ENCODE measurements around the gene COL4A2.

DNA sequence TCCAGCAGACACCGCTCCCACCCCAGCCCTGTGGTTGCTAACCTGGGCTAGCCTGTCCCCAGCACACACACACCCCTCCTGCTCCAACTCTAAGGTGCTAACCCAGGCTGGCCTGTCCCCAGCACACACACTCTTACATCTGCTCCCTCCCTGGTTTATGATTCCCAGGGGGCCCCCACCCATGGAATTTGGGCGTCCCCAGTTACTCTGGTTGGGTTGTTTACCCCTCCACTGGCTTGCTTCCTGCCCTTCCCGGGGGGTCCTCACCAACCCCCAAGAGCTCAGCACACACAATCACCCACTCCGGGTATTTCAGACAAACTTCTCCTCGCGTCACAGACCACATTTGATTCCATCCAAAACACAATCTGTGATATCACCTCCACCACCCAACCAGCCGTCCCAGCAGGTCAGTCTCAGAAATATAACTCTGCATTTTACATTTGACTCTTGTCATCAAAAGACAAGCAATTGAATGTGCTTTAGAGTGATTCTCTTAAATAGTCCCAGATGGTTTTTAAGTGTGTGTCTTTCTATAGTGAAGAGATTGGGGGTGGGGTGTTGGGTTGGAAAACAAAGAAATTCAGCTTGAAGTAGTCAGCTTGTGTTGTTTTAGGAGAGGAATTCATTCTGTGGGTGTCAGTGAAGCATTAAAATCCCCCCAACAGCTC, 20.1 kb downstream of the COL4A2 start:
- no peak for TF ChIP-seq POLR2A (IDR thresholded peaks at IDR 0.05; ENCODE audit: low read depth)
- no peak for TF ChIP-seq EP300 (IDR thresholded peaks at IDR 0.05)
- TF ChIP-seq, protein P1, sequence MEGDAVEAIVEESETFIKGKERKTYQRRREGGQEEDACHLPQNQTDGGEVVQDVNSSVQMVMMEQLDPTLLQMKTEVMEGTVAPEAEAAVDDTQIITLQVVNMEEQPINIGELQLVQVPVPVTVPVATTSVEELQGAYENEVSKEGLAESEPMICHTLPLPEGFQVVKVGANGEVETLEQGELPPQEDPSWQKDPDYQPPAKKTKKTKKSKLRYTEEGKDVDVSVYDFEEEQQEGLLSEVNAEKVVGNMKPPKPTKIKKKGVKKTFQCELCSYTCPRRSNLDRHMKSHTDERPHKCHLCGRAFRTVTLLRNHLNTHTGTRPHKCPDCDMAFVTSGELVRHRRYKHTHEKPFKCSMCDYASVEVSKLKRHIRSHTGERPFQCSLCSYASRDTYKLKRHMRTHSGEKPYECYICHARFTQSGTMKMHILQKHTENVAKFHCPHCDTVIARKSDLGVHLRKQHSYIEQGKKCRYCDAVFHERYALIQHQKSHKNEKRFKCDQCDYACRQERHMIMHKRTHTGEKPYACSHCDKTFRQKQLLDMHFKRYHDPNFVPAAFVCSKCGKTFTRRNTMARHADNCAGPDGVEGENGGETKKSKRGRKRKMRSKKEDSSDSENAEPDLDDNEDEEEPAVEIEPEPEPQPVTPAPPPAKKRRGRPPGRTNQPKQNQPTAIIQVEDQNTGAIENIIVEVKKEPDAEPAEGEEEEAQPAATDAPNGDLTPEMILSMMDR (IDR thresholded peaks at IDR 0.05) = no peak
- TF ChIP-seq POLR2AphosphoS5 (IDR thresholded peaks at IDR 0.05) = no peak

All from esophagus muscularis mucosa (tissue), 4 donors.